Measurements from ENCODE around the gene ATP1A1. TPM values are rescaled to one million over a fixed set of nuclear protein-coding genes. Genes with fewer than 3 reads are reported as not detected.

Gene ATP1A1
- total and polyA plus RNA-seq, 2 donors (not counting 1 experiment from before 2014, with no cell fraction given) = 58.9 to 107 TPM

- POLR2A ChIA-PET = no interaction called here
- peaks cover 10% of the 10 kb centered on the region for H3K27me3 Mint-ChIP-seq
- H3K9ac ChIP-seq (ENCODE audit: low read length) = no peak overlapping the region
- ATAC-seq (ENCODE audit: low read depth) (no peak), DNase-seq (no peak)
- no peaks in the 10 kb centered on the region for H3K9me3 ChIP-seq (ENCODE audit: control extremely low read depth in 1 of 3, control insufficient read depth in 2 of 3, insufficient read depth in 1 of 3, low read length in 2 of 3)
- no peak for TF ChIP-seq EZH2 (IDR thresholded peaks at IDR 0.05; ENCODE audit: borderline replicate concordance, insufficient read depth, low read depth, low read length, poor library complexity, severe bottlenecking)
- no peak for TF ChIP-seq CTCF (IDR thresholded peaks at IDR 0.05)
- no CpG with 5 or more reads among the region's 2 CpGs for WGBS (ENCODE audit: insufficient coverage)
- CTCF ChIA-PET = no interaction called here
- no peak overlapping the region for H3K27ac ChIP-seq (ENCODE audit: low read length in 2 of 2)
- H3K4me3 Mint-ChIP-seq = no peak overlapping the region
- no peak overlapping the region for H2AFZ ChIP-seq (ENCODE audit: insufficient read depth, low read depth, low read length, poor library complexity, severe bottlenecking)
- H3K4me2 ChIP-seq (replicated peaks; ENCODE audit: low read depth, low read length, poor library complexity, severe bottlenecking) = no peak overlapping the region
- no peaks in the 10 kb centered on the region for H3K36me3 ChIP-seq (replicated peaks in 1 of 2; ENCODE audit: control extremely low read depth in 1 of 2, control insufficient read depth in 1 of 2, extremely low read depth in 1 of 2, insufficient read depth in 2 of 2, low read length in 1 of 2)
- peaks cover 0 to 4% (median 0%) of the 10 kb centered on the region in 4 experiments for H3K27me3 ChIP-seq (replicated peaks in 1 of 4; ENCODE audit: control extremely low read depth in 1 of 4, control insufficient read depth in 3 of 4, insufficient read depth in 4 of 4, low read length in 3 of 4)
- H3K4me1 Mint-ChIP-seq = no peaks in the 10 kb centered on the region
- no peaks in the 10 kb centered on the region for H4K20me1 ChIP-seq (ENCODE audit: control insufficient read depth, insufficient read depth, low read length, poor library complexity, severe bottlenecking)
- no peaks in the 10 kb centered on the region for H3K79me2 ChIP-seq (ENCODE audit: control insufficient read depth, insufficient read depth, low read length)
- no peaks in the 10 kb centered on the region for H3K9me3 Mint-ChIP-seq (ENCODE audit: insufficient read depth)
- no peak overlapping the region for H3K27ac Mint-ChIP-seq
- intact Hi-C loops (cut with micrococcal nuclease) = no loop called here
- H3K4me3 ChIP-seq (ENCODE audit: control extremely low read depth in 1 of 5, extremely low read depth in 1 of 5, insufficient read depth in 1 of 5, low read depth in 2 of 5, low read length in 4 of 5) = no peak overlapping the region
- H3K4me1 ChIP-seq (ENCODE audit: control insufficient read depth in 2 of 2, insufficient read depth in 2 of 2, low read length in 2 of 2) = no peaks in the 10 kb centered on the region
These were observed 22.9 kb upstream of the ATP1A1 start for GRCh38 chr1:116350097-116350645.

DNA sequence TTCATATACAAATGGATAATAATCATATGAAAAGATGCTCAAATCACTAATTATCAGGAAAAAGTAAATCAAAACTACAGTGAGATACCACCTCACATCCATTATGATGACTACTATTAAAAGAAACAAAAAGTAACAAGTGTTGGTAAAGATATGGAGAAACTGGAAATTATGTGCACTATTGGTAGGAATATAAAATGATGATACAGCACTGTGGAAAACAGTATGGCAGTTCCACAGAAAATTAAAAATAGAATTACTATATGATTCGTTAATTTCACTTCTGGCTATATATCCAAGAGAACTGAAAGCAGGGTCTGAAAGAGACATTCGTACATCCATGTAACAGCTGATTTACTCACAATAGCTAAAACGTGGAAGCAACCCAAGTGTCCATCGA is 21.1 kb upstream of the ATP1A1 start:
- Mint-ChIP-seq H3K27me3 (peaks cover 9% of the 10 kb centered on the region), H3K9me3 (ENCODE audit: insufficient read depth) (no peaks in the 10 kb centered on the region), H3K27ac (no peak overlapping the region), H3K4me3 (no peak overlapping the region), H3K4me1 (peaks cover 2% of the 10 kb centered on the region)
- POLR2A ChIA-PET = no interaction called here
- H3K4me3 ChIP-seq (ENCODE audit: control extremely low read depth in 1 of 5, extremely low read depth in 1 of 5, insufficient read depth in 1 of 5, low read depth in 2 of 5, low read length in 4 of 5) = no peak overlapping the region
- intact Hi-C loops (cut with micrococcal nuclease) = no loop called here
- TF ChIP-seq CTCF (IDR thresholded peaks at IDR 0.05) = no peak
- TF ChIP-seq EZH2 (IDR thresholded peaks at IDR 0.05; ENCODE audit: borderline replicate concordance, insufficient read depth, low read depth, low read length, poor library complexity, severe bottlenecking) = no peak
- ATAC-seq (ENCODE audit: low read depth) (no peak), DNase-seq (no peak)
- H4K20me1 ChIP-seq (ENCODE audit: control insufficient read depth, insufficient read depth, low read length, poor library complexity, severe bottlenecking) = no peaks in the 10 kb centered on the region
- H2AFZ ChIP-seq (ENCODE audit: insufficient read depth, low read depth, low read length, poor library complexity, severe bottlenecking) = no peak overlapping the region
- peaks cover 0 to 4% (median 0%) of the 10 kb centered on the region in 4 experiments for H3K27me3 ChIP-seq (replicated peaks in 1 of 4; ENCODE audit: control extremely low read depth in 1 of 4, control insufficient read depth in 3 of 4, insufficient read depth in 4 of 4, low read length in 3 of 4)
- no peak overlapping the region for H3K9ac ChIP-seq (ENCODE audit: low read length)
- WGBS (ENCODE audit: insufficient coverage) = no CpG with 5 or more reads among the region's 4 CpGs
- no peaks in the 10 kb centered on the region for H3K79me2 ChIP-seq (ENCODE audit: control insufficient read depth, insufficient read depth, low read length)
- H3K9me3 ChIP-seq (ENCODE audit: control extremely low read depth in 1 of 3, control insufficient read depth in 2 of 3, insufficient read depth in 1 of 3, low read length in 2 of 3) = no peaks in the 10 kb centered on the region
- H3K27ac ChIP-seq (ENCODE audit: low read length in 2 of 2) = no peak overlapping the region
- H3K4me2 ChIP-seq (replicated peaks; ENCODE audit: low read depth, low read length, poor library complexity, severe bottlenecking) = no peak overlapping the region
- H3K4me1 ChIP-seq (ENCODE audit: control insufficient read depth in 2 of 2, insufficient read depth in 2 of 2, low read length in 2 of 2) = no peaks in the 10 kb centered on the region
- CTCF ChIA-PET = no interaction called here
- H3K36me3 ChIP-seq (replicated peaks in 1 of 2; ENCODE audit: control extremely low read depth in 1 of 2, control insufficient read depth in 1 of 2, extremely low read depth in 1 of 2, insufficient read depth in 2 of 2, low read length in 1 of 2) = no peaks in the 10 kb centered on the region
